HG03196 (cell line): Measurements from ENCODE around the gene RPRML.
"Not testable (repeated sequence)": the region's sequence is repeated elsewhere in the genome, so short reads cannot be mapped to it uniquely, and the experiment has no call there.

Experiments
- ATAC-seq: cut with Tn5 transposase; IDR thresholded peaks from one replicate; pipeline ENCODE4 v1.9.1; 2021; ENCODE audit not compliant: unreplicated experiment

The RPRML gene

DNA sequence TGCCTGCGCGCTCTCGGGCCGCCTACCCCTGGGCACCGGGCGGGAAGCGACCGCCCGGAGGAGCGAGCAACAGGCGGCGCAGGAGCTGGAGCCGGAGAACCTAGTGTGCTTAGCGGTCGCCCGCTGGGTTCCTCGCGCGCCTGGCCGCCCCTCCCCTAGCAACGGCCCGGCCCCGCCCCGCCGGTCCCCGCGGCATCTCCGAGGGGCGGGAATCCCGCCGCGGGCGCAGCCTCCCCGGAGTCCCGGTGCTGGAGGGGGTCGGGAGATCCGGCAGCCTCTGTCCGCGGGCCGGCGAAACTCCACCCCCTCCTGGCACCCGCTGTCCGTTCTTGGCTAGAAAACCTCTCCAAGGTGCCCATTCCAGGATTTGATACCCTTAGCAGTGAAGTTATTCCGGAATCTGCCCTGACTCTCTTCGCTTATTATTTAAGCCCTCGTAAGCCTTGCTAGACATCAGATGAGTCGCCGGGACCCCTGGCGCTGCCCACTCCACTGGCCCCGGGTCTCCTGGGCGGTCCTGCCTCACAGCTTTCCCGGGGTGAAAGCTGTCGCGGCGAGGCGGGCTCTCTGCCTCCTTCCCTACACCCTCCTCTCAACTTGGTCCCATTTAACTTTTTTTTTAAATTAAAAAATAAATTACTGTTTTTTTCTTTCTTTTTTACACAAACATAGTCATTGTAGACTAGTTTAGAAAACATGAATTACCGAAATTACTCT lies at the start of gene RPRML:
RPRML (minus strand) TSS at position 107 of the 717 bp plus-strand sequence. CDS start 246 bp downstream, outside the sequence.
- ATAC-seq, result no peak

DNA sequence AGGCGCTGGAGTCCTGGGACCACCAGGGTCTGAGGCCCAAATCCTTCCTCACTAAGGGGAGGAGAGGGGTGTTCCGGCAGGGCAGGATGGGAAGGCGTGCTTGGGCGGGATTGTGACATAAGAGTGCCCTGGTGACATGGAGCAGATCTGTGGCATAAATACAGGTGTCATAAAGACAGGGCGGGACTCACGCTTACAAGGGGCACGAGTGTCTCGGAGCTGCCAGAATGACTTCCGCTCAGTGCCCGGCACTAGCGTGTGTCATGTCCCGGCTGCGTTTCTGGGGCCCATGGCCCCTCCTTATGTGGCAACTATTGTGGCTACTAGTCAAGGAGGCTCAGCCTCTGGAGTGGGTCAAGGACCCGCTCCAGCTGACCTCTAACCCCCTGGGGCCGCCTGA lies 37.9 kb upstream of the RPRML start:
- not testable (repeated sequence) for ATAC-seq

DNA sequence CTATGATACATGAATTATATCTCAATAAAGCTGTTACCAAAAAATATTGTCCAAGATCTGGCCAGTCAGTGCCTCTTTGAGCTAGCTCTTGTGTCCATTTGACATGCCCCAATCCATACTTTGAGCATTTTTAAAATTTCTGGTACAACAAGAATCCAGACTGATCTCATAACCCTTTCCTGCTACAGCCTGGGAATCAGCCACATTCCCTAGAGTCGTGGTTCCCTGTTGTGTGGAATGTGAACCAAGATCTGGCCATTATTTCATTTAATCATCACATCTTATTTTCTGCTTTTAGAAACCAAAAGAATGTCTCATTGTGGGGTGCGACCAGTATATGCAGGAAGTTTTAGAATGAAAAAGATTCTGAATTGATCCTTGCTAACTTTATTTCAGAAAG lies 34.3 kb upstream of the RPRML start:
- ATAC-seq, result no peak

DNA sequence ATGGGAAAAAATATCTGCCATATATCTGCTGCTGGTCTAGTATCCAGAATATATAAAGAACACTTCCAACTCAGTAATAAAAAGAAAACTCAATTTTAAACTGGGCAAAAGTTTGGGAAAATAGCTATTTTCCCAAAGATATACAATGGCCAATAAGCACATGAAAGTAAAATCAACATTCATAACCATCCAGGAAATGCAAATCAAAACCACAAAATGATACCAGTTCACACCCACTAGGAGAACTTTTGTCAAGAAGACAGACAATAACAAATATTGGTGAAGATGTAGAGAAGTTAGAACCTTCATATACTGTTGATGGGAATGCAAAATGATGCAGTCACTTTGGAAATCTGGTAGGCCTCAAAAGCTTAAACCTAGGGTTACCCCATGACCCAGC lies 33.4 kb upstream of the RPRML start:
- ATAC-seq, result no peak

DNA sequence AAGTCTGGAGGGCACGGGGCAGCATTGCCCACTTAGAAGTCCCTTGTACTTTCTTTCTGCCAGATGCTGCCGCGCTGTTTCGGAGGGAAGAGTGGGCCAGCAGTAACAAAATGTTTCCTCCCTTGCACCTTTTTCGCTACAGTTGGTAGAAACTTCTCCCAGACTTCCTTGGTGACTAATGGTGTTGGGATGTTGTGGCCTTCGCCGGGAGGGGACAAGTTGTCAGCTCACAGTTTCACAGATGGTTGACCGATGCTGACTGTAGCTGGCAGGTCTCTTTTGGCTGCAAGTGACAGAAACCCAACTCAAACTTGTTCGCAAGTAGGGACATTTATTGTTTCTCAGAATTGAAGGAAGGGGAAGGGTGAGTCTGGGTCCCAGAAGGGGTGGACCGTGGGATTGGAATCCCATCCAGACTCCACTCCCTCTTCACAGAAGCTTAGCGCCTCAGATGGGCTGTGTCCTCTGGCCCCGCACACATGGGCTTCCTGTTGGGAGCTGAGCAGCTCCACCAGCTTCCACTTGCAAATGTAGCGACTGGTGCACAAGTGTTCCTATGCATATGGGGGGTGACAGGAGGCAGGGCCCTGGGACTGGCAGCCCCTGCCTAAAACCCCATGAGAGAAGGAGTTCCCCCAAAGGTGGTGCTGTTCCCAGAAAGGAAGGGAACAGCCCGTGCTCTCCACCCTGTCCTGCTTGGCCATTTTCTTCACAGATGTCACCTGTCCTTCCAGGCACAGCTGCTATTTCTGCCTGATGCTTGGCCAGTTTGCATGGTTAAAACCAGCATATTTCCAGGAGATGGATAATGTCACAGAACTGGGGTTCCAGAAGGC lies 30.9 kb upstream of the RPRML start:
- no peak for ATAC-seq

DNA sequence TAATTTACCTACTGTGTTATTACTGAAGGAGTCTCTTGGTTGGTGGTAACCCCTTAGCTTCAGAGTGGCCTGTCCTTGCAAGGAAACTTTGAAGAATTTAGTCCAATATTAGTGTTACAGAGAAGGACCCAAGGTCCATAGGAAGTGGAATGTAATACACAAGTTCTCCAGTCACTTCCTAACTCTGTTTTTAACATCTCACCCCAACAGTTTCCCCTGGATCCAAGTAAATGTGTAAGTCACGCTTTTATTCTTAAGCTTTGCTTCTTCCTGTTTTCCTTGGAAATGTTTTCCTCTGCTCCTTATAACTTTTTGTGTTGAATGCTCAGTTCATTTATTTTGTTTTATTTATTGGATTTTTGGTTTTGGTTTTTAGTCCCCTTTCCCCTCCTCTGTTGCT lies 25.9 kb upstream of the RPRML start:
- no peak for ATAC-seq

DNA sequence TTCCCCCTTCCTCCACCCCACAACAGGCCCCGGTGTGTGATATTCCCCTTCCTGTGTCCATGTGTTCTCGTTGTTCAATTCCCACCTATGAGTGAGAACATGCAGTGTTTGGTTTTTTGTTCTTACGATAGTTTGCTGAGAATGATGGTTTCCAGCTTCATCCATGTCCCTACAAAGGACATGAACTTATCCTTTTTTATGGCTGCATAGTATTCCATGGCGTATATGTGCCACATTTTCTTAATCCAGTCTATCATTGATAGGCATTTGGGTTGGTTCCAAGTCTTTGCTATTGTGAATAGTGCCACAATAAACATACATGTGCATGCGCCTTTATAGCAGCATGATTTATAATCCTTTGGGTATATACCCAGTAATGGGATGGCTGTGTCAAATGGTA lies 24.8 kb upstream of the RPRML start:
- ATAC-seq, result not testable (repeated sequence)

DNA sequence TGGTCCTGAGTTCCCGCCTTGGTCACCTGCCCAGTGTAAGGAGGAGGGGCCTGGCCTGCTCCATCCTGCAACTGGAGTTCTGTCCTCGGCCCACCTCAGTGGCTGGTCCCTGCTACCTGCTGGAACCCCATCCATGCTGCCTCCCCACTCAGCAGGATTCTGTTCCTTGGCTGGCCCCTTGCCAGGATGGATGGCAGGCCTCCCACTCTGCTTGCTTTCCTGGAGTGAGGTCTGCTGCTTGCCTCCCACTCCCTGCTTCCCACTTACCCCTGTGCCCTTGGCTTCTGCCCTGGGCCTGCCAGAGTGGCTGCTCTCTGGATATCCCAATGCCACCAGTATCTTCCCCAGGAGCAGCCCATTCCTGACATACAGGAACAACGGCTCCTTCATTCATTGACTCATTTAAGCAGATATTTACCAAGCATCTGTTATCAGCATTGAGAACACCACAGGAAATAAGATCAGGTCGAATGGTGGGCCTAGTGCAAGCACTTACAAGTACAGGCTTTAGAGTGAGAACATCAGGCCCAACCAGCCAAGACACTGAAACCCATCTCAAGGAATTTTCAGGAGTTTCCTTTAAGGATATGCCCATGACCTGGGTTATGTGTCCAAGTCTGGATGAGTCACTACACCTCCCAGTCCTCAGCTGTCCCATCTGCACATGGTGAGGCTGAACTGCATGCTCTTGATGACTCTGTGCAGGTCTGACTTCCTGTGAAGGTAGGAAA lies 17.0 kb upstream of the RPRML start:
- ATAC-seq, result no peak

DNA sequence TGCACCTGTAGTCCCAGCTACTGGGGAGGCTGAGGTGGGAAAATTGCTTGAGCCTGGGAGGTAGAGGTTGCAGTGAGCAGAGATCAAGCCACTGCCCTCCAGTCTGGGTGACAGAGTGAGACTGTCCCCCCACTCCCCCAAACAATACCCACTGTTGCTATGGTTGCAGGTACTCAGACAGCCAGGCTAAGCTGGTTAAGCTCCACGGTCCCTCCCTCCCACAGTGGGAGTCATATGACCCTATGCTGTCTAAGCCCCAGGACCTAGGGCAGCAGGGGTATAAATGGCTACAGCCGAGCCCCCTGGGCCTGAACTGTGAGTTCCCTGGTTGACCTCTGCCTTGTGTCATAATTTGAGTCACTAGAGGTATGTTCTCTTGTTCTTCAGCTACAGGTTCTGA lies 15.9 kb upstream of the RPRML start:
- no peak for ATAC-seq

DNA sequence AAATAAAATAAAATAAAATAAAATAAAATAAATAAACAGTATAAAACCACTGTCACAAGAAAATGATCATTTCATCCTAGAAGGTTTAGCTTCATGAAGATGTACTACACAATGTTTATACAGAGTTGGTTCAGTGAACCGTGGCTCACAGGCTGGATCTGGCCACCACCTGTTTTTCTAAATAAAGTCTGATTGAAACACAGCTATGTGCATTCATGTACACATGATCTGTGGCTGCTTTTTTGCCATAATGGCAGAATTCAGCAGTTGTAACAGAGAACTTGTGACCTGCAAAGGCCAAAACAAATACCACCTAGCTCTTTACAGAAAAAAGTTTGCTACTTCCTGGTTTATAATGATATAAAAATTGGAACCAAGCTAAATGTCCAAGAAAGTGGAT lies 12.6 kb upstream of the RPRML start:
- ATAC-seq, result no peak

DNA sequence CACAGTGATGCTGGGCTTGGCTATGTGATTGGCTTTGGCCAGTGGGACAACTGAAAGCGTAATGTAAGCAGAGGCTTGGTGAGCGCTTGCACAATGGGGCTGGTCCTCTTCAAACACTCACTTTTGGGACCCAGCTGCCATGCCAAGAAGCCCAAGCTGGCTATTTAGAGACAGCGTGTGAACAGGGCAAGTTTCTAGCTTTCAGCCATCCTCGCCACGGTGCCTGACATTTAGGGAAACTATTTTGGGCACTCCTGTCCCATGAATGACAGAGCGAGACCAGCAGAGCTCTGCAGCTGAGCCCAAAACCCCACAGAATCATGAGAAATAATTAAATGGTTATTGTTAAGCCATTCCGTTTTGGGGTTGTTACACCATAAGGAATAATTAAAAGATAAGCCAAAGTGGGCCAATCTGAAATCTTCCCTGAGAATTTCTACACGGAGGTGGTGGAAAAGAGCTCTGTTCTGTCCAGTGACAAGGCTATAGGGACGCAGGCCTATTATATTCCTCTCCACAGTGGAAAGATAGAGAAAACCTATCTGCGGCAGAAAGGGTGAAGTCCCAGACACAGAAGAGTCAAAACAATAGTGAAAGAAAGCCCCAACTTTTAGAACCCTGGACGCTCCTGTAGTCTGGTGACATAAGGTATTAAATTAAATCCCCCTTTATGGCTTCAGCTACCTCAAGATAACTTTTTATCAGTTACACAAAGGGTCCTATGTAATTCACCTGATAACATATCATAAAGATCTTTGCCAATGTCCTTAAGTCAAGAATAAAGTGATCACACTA lies 10.8 kb upstream of the RPRML start:
- ATAC-seq, result no peak

DNA sequence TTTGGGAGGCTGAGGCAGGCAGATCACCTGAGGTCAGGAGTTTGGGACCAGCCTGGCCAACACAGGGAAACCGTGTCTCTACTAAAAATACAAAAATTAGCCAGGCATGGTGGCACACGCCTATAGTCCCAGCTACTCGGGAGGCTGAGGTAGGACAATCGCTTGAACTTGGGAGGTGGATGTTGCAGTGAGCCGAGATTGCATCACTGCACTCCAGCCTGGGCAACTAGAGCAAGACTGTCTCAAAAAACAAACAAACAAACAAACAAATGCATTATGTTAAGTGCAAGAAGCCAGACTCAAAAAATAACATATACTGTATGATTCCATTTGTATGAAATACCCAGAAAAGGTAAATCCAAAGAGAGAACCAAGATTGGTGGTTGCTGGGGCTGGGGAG lies 8.9 kb upstream of the RPRML start:
- not testable (repeated sequence) for ATAC-seq

DNA sequence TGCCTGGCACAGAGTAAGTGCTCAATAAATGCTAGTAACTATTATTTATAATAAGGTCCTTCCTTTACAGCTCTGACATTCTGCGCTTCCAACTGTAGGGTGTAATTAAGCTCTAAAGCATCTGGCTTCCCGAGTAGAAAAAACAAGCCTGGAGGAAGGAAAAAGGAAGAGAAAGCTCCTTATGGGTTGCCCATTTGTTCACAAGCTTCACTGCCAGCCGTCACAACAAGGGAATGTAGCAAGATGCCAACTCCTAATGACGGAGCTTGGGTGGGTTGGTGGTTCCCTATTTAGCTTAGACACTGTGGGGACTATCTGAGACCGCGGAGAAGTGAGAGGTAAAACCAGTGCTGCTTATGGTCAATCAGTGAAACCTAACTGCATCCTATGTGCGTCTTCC lies 7.3 kb upstream of the RPRML start:
- no peak for ATAC-seq

DNA sequence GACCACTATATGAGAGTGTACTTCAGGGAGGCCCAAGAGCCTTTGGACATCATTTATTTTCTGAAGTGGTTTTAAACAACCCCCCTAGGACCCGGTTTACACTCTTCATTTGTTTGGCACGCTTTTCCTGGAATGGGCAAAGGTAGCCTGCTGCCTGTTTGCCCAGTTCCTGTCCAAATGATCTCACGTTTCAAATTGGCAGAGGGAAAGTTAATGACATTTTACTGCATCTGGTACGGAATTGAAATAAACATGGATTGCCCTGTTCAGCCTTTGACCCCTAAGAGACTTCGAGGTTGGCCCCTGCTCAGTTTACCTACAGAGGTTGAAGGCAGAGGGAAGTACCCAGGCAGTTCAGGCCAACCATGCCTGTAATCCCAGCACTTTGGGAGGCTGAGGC lies 5.8 kb upstream of the RPRML start:
- no peak for ATAC-seq

DNA sequence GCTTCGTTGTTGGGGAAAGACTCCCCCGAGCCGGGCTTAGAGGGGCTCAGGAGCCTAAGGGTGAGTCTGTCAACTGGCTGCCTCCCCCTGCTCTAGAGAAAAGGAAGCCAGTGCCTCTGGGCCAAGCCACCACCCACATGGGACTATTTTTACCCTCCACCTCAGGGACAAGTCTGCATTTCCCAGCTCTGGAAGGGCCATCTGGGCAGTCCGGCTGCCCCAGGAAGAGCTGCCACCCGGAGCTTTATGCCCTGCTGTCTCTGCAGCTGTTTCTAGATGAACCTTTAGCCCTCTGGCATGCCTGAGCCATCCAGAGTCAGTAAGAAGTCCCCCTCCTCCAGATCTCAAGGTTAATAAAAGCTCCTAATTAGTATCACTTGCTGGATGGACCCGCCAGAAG lies 5.3 kb upstream of the RPRML start:
- no peak for ATAC-seq

DNA sequence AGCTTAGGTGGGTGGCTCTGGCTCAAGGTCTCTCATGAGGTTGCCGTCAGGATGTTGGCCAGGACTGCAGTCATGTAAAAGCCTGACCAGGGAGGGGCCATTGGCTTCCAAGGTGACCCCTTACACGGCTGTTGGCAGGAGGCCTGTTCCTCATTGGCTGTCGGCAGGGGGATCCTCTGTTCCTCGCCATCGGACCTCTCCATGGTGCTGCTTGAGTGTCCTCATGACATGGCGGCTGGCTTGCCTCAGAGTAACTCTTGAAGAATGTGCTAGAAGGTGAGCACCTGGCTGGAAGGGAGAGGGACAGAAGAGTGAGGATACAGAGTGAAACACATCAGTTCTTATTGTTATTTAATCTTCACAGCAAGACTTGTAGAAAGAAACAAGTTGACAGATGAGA lies 4.7 kb upstream of the RPRML start:
- ATAC-seq, result no peak

DNA sequence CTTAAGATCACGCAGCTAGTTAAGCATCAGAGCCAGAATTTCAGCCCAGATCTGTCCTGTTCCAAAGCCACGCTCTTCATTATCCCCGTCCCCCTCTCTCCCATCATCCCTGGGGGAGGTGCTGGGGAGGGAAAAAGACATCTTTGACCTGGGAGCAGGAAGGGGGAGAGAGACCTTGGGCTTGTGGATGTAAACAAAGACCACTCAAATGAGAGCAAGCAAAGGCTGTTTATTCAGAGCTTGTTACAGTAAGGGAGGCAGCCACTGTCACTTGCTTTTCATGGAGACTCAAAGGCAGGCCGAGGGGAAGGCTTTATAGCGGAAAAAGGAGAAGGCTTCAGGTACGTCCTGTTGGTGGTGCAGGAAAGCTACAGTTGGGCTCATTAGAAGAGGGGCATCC lies 3.5 kb upstream of the RPRML start:
- no peak for ATAC-seq

DNA sequence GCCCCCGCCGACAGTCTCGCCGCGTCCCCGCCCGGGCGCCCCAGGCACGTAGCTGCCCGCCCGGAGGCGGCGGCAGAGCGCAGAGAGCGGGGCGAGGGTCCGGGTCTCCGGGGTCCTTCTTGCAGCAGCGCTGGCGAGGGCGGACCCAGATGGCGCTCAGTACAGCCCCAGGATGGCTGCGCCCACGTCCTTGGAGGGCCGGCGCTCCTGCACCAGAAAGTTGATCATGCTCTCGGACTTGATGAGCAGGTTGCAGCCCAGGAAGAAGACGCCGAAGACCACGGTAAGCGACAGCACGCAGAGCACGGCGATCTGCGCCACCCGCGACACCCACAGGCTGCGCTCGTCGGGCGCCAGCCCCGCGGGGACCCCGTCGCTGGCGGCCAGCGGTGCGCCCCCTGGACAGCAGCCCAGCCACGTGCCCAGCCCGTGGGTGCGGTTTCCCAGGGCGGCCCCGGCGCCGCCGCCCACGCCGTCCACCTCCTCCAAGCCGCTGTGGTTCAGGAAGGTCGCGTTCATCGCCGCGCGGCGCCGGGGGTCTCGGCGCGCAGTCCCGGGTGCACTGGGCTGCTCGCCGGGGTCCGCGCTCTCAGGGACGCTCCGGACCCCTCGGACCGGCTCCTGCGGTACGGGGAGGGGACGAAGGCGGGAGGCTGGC lies 435 bp downstream of the RPRML start:
- ATAC-seq, result no peak

DNA sequence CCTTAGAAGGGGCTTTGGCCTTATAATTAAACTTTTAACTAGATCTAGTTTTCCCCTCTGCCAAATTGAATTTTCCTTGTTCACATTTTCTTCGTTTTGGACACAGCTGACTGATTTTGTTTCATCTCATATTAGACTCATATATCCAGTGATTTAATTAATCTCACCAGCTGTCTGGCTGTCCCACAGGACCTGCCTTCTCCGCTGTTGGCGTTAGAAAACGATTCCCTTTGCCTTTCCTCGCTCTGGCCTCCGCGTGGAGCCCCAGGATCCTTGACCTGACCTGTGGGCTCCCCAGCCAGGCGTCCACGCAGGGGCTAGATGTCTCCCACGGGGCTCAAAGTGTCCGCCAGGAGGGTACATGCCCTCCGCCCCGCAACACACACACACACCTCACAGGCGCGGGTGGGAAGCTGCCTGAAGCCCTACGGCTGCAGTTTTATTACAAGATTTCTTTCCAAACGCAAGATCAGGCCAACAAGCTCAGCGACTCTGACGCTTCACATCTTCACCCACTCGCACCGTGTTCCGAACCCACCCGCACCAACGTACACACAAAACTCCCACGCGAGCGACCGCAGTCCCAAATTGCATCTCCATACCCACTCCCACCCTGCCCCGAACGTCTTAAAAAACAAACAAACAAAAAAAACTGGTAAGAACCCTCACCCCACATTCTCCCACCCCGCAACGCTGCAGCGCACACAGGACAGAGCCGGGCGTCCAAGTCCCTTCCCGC lies 1.1 kb downstream of the RPRML start:
- ATAC-seq, result no peak

DNA sequence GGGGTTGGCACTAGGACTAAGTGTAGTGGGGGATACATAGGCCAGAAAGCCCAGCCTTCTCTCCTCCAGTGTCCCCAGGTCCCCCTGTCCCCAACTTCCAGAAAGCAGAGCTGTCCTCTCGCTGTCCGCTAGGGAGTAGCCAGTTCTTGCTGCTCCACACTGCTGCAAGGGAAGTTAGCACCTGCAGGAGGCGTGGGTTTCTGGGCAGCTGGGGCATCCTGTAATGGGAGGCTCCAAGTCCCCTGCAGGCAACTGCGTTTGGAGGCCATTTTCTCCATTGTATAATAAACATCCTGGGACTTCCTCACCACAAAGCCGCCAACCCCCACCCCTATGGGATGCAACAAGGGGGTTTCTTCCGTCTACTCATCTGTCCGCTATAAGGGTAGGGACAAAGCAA lies 1.7 kb downstream of the RPRML start:
- no peak for ATAC-seq
